Activated CD8-positive, alpha-beta memory T cell treated with anti-CD3 and anti-CD28 coated beads for 36 hours (primary cell): ENCODE results near the gene PLCB1. TPM values are rescaled to one million over a fixed set of nuclear protein-coding genes. Genes with fewer than 3 reads are reported as not detected.
"Not testable (repeated sequence)": the region's sequence is repeated elsewhere in the genome, so short reads cannot be mapped to it uniquely, and the experiment has no call there.

Source experiments
- CTCF ChIA-PET: fragments of 350-600 bp; sonication (Branson Sonifier 250); formaldehyde crosslinking; loops from one replicate; lab custom pipeline; 2021; ENCODE audit warnings: antibody characterized with exemption; lab: Charles Lee
- POLR2A ChIA-PET: fragments of 350-600 bp; sonication (Branson Sonifier 250); formaldehyde crosslinking; loops from one replicate; lab custom pipeline; 2021; ENCODE audit warnings: antibody characterized with exemption; lab: Charles Lee
- total RNA-seq, 2 experiments: library from RNA; stranded (reverse); gene quantifications; one replicate each; pipeline ENCODE4 v1.2.3, GENCODE V29; 2021

Gene PLCB1
- total RNA-seq, 2 experiments from 2014 or later: 9.8 to 12.8 TPM

GRCh38 chr20:8635048-8635572 lies 503.0 kb downstream of the PLCB1 start:
- POLR2A ChIA-PET: no interaction called here
- CTCF ChIA-PET: no interaction called here

DNA sequence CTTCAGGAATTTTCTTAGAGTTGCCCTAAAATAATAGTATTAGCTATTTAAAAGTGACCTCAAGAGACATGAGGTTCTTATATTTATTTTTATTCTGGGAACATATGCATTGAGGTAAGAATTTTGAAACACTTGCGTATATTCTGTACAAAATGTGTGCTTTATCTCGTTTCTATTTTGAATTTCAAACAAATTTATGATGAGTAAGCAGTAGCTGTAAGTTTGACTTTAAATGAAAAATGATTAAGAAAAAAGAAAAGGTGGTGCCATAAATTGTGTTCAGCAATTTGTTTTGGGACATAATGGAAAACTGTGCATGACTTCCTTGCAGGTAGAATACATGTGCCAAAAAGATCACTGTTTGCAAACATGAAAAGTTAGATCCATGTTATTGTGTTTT lies 503.8 kb downstream of the PLCB1 start:
- ChIA-PET POLR2A (no interaction called here), CTCF (no interaction called here)

DNA sequence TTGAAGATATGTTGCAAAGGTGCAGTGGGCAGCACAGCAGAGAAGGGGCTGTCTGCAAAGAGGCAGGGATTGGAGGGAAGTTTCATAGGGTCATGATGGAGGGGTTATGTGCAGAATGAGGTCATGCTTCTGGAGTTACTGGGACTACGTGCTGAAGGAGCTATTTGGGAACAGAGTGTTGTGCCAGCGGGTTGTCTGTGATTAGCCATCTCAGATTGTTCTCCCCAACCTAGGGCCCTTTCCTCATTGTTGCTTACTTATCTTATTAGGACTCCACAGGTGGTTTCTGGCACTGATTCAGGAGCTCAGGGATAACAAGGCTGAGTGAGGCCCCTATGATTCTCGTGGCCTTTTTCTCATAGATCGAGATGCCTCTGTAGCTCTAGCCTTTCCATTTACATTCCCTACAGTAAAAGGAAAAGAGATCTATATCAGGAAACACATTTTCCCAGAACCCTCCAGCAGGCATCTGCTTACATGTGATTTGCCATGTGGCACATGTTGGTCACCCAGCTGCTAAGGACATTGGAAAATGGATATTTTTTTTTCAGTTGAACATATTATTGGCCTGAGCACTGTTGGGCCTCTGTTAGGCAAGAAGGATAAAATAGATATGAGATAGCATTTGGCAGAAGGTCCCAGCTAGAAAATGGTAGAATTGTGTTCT lies 507.2 kb downstream of the PLCB1 start:
- POLR2A ChIA-PET: no interaction called here
- CTCF ChIA-PET: interaction anchor here (0.7 kb wide), 1 partner anchor 538 kb away, joined by 3 read pairs; no protein-coding TSS in a partner anchor

GRCh38 chr20:8640461-8640860 lies 508.4 kb downstream of the PLCB1 start:
- ChIA-PET POLR2A (no interaction called here), CTCF (no interaction called here)

DNA sequence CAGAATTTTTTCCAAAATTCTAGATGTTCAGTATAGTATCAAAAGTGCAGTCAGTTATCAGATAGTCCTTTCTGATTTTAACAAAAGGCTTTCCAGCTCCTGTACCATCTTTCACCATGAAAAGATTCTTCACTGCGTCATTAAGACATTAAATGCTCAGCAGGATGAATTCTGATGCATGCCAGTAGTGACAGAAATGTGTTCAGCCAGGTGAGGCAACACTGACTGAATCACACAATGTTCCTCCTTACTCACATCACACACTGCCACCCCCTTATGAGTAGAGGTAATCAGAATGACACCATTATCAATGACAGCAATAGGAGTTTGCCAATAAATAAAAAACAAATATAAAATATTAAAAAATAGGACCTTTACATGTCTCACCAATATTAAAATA lies 510.2 kb downstream of the PLCB1 start:
- ChIA-PET POLR2A (no interaction called here), CTCF (no interaction called here)

GRCh38 chr20:8644468-8644867 lies 512.4 kb downstream of the PLCB1 start:
- POLR2A ChIA-PET, CTCF ChIA-PET: not testable (repeated sequence)

DNA sequence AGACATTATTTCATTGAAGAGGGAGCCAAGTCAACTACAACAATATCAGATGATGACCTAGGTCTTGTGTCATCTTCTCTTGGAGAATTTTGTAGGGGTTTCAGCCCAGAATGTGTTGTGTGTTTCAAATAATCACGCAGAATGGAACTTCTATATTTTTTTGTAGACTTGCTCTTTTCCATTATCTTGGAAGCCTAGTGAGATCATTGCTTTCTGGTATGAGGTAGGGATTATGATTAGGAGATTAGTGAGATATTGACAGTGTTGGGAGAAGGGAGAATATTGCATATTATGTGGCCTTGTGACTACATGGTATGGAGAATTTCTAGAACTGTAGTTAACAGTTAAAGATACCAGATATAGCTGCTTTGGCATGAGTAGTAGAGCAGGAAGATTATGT lies 513.3 kb downstream of the PLCB1 start:
- ChIA-PET POLR2A (no interaction called here), CTCF (no interaction called here)

DNA sequence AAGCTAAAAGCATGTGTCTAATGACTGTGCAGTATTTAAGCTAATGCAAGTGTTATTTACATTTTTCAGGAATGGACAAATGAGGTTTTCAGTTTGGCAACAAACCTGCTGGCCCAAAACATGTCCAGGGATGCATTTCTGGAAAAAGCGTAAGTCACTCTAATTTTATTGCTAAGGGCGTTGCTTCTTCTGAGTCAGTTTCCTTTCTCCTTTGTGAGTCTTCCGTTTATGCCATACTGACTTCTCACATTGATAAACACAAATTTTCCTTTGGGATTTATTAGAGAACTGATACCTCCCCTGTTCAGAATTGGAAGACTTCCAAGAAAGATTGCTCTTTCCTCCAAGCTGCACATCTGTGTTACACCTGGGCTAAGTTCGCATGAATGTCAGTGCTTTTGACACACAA lies 514.0 kb downstream of the PLCB1 start:
- ChIA-PET POLR2A (no interaction called here), CTCF (no interaction called here)

DNA sequence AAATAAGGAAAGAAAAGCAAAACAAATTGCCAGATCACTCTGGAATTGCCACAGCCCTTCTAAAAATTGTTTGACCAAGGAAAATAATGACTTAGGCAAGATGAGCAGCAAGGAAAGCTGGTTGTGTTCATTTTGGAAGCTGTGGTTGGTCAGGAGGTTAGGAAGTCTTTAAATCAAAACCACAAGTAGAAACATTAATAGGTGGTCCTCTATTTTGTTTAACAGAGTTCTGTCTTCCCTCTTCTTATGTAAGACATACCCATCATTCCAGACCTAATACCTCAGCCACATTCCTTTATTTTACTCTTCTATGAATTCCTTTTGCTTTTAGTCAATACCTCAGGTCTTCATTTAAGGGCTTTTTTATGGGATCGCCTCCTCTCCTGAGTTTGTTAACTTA lies 514.6 kb downstream of the PLCB1 start:
- CTCF ChIA-PET: no interaction called here
- POLR2A ChIA-PET: no interaction called here

DNA sequence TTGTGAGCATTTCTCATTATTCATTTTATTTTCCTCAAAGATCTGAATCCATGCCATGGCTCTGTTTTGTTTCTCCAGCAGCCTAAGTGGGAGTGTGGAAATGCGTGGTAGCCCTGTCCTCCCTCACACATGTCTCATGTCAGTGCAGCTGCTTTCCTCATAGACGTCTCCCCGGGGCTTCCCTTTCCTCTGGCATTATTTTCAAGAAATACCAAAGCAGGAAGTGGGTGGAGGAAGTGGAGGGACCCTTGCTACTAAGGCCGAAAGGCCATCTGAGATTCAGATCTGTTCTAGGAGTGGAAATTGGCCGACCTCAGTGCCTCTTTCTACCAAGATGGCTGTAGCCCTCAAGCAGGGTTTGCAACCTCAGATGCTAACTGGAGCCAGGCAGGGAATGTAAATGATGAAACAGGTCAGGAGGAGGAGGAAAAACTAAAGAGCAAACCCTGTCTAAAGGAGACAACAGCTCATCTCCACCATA lies 515.9 kb downstream of the PLCB1 start:
- ChIA-PET POLR2A (no interaction called here), CTCF (no interaction called here)

GRCh38 chr20:8648466-8648865 lies 516.4 kb downstream of the PLCB1 start:
- ChIA-PET POLR2A (no interaction called here), CTCF (no interaction called here)

DNA sequence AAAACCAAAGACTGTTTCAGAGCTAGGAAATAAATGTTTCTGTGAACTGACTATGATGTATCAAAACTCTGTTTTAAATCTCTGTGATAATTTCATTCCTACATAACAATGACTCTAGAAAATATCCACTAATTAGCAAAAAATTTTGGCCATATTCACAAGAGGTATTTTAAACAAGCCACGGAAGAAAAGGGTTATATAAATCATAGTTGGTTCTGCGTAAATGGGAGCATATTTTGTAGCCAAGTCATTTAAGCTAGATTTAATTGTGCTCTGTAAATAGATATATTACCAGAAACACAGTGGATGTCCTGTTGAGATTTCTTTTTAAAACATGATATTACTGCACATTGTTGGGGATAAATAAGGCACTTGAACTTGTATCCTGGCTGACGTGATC lies 520.3 kb downstream of the PLCB1 start:
- POLR2A ChIA-PET: no interaction called here
- CTCF ChIA-PET: no interaction called here

GRCh38 chr20:8654486-8654885 lies 522.4 kb downstream of the PLCB1 start:
- ChIA-PET POLR2A (no interaction called here), CTCF (no interaction called here)

DNA sequence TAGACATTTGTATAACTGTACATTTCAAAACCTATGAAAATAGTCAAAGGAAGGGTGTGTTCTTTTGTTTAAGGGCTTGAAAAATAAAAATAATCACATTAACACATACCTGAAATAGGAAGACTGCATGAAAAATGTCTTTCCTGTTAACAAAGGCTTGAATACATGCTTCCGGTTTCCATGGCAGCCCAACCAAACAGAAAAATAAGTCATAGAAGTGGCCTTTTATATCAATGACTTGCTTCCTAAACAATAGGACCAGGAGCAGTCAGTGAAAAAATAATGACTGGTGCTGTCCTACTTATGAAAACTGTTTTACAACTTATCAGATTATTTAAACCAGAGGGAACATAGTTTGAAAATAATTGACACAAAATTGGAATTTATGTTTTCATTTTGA lies 524.3 kb downstream of the PLCB1 start:
- ChIA-PET CTCF (interaction anchor here (0.5 to 0.6 kb wide), 2 partner anchors 16 to 122 kb away, joined by 3 read pairs; no protein-coding TSS in a partner anchor), POLR2A (no interaction called here)

DNA sequence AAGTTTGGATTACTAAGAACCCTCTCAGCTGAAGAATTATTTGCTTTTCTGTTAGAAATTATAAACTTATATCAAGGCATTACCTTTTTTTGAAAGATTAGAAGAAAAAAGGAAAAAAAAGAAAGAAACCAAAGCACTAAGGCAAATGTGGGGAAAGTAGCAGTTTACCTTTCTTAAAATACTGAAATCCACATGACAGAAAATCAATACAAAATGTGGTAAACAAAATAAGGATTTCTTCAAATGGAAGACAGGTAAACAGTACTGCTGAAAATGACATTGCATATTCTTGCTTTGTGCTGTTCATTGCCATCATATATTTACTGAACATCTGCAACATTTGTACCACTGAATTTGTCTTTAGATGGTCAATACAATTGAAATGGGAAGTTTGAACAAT lies 525.6 kb downstream of the PLCB1 start:
- ChIA-PET POLR2A (no interaction called here), CTCF (no interaction called here)

DNA sequence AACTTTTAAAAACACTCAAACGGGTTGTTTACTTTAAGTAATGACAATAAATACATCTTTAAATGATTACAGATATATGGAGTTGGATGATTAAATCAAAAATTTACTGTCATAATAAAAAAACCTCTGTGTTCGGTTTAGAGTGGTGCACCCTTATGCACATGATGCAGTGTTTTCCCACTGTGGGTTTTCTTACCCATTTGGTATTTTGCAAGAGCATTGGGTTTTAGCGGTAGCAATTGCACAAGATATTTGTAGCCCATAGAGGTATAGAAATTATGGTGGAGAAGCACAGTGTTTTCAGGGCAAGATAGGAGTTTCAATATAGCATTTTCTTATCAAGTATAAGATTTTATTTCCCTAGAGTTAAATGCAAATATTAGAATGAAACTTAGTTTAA lies 526.0 kb downstream of the PLCB1 start:
- ChIA-PET CTCF (no interaction called here), POLR2A (no interaction called here)

DNA sequence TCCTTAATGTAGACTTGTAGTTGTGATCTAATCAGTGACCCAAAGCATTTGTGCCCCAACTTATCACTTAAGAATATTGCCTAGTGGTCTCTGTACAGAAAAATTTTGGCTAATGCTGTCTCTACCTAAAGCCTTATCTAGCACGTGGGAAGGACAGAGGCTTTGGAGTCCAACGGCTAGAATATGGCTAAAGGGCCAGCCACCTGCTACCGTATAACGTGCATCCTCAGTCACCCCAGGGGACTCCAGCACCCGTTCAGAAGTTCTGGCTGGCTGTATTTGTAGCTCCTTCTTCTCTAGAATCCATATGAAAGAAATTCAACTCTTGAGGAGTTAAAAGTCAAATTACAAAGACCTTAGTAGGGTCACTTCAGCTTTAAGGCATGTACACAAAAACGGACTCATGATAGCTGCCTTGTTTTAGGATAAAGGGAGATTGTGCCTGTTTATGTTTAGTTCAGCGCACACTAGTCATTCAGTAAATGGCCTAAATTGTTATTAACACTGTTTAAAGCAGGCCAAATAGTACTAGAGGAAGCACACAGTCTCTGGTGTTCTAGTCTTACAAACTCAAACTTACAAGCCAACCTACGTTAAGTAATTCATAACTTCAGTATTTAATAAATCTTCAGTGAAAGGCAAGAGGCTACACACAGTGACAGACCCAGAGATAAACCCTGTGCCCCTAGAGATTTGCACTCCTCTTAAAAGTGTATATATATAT lies 529.3 kb downstream of the PLCB1 start:
- CTCF ChIA-PET: no interaction called here
- POLR2A ChIA-PET: no interaction called here

DNA sequence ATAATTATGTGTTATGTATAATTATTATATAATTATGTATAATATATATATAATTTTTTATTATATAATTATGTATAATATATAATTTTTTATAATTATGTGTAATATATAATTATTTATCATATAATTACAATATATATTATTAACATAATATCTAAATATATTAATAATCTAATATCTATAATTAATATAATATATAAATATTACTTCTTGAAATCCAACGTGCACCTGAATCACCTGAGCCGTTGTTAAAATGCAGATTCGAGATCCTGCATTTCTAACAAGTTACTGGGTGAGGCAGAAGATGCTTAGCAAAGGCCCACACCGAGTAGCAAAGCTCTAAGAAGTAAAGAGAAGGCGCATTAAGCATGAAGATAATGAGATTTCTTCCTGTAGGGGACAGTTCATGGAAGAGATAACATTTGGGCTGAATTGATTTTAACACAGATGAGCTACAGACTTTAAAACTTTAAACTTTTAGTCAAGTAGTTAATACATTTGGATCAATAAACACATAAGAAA lies 530.4 kb downstream of the PLCB1 start:
- ChIA-PET CTCF (no interaction called here), POLR2A (no interaction called here)

- CTCF ChIA-PET: no interaction called here
- POLR2A ChIA-PET: no interaction called here
These were observed 531.4 kb downstream of the PLCB1 start for GRCh38 chr20:8663424-8663823.

GRCh38 chr20:8664778-8665177 lies 532.7 kb downstream of the PLCB1 start:
- ChIA-PET CTCF (no interaction called here), POLR2A (no interaction called here)

DNA sequence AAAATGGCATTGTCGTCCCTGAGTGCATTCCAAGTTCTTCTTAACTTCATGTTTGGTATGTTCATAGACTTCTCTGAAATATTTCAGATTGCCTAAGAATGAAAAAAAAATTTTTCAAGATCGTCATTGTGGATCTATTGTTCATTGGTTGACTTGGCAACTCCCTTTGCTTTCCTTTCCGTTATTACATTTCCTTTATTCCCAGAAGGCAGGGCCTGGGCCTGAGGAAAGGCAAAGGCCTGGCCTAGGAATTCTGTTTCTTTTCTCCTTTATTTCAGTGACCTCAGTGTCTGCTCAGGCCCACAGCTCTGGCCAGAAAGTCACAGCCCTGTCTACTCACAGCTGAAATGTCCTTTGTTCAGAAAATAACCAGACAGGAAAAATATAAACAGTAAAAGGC lies 535.2 kb downstream of the PLCB1 start:
- ChIA-PET POLR2A (no interaction called here), CTCF (no interaction called here)
